Left renal cortex interstitium (tissue), 4 donors: ENCODE results near the gene SEC61A2. TPM values are rescaled to one million over a fixed set of nuclear protein-coding genes. Genes with fewer than 3 reads are reported as not detected.
A peak's percentile ranks its signal among the peaks of the same experiment; 100 is the strongest.
"Not testable (repeated sequence)": the region's sequence is repeated elsewhere in the genome, so short reads cannot be mapped to it uniquely, and the experiment has no call there.

Experiments
- DNase-seq, 4 donors: peaks; one replicate each; pipeline ENCODE4 v3.0.0-alpha.2; 2013; ENCODE audit warnings: low read depth in 4 of 4, low spot score in 2 of 4, missing footprints in 1 of 4
- polyA plus RNA-seq, 4 donors: library from polyadenylated mRNA; unstranded; fragments of 120-200 nt; gene quantifications; one replicate each; pipeline ENCODE4 v1.2.1, GENCODE V29; 2013; ENCODE audit not compliant: insufficient read length in 4 of 4

Gene SEC61A2
- polyA plus RNA-seq, result 10 to 100 TPM; 11.8 to 24.5 (median 17.9) TPM

GRCh38 chr10:12129222-12130111 is at the start of gene SEC61A2:
SEC61A2 (plus strand) TSS chr10:12129677; CDS start chr10:12129788, 111 bp downstream.
- DNase-seq, result peak; percentile 70 to 91 (median 86)

DNA sequence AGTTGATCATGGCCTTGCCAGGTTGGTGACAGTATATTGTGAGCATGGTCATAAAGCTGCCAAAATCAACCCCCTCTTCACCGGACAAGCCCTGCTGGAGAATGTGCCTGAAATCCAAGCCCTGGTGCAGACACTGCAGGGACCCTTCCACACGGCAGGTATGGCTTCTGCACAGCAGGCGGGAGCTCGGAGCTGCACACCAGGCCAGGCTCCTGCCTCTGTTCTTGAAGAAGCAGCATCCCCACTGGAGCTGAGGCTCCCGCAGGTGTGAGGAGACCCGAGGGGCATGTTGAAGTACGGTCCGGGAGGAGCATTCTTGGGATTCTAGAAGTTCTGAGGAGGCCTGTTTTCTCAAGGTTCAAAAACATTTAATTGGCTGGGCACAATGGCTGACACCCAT is 48.0 kb upstream of the SEC61A2 start:
- no peak for DNase-seq

GRCh38 chr10:12081879-12082557 is 47.5 kb upstream of the SEC61A2 start:
- no peak for DNase-seq

GRCh38 chr10:12088919-12089318 is 40.6 kb upstream of the SEC61A2 start:
- DNase-seq, result no peak

- no peak for DNase-seq
Measured at GRCh38 chr10:12091421-12091820, 38.1 kb upstream of the SEC61A2 start.

GRCh38 chr10:12097361-12097760 is 32.1 kb upstream of the SEC61A2 start:
- not testable (repeated sequence) for DNase-seq

- DNase-seq, result no peak
Measured at GRCh38 chr10:12097791-12098190, 31.7 kb upstream of the SEC61A2 start.

GRCh38 chr10:12098966-12099365 is 30.5 kb upstream of the SEC61A2 start:
- DNase-seq, result no peak

GRCh38 chr10:12103802-12104201 is 25.7 kb upstream of the SEC61A2 start:
- DNase-seq, result no peak

DNA sequence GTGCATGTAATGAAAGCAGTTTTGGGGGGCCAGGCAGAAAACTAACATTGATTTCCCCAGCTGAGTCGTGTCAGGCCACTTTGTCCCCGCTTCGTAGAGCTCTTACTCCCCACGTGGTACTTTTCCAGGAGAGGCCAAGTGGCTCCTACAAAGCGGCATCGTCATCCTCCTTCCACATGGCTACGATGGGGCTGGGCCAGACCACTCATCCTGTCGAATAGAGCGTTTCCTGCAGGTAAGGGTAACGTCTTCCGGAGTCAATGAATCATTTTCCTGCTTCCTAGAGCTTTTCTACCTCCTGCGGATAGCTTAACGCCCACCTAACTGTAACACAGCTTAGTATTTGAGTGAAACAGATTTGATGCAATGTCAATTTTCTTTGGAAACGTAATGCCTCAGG is 21.7 kb upstream of the SEC61A2 start:
- no peak for DNase-seq

DNA sequence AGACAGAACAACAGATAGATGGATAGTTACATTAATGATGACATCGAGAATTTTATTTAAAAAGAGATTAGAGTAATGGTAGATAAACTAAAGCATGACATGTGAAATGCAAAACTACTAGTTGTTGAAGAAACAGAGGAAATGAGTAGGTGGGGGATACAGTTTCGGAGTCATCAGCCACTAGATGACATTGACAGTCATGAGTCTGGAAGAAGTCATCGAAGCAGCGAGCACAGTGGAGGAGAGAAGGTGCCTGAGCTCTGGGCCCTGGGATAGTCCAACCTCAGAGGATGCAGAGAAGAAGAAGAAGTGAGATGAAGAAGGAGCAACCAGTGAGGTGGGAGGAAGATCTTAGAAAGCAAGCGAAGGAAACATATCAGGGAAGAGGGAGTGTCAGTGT is 20.2 kb upstream of the SEC61A2 start:
- DNase-seq, result no peak

DNA sequence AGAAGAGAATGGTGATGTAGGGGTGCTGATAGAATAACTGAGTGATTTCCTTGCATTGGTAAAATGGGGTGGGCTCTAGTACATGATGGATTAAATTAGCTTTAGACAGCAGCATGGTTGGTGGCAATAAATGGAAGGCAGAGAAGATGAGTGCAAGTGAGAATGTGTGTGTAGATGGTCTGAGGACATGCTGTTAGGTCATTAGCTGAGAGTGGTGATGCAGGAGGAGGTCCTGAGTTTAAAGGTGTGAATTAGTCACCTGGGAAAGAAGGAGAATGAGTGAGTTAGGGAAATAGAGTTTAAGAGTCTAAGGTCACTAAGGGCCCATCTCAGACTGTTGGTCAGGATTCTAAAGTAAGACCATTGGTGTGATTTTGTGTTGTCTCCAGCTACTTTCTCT is 17.9 kb upstream of the SEC61A2 start:
- DNase-seq, result no peak

DNA sequence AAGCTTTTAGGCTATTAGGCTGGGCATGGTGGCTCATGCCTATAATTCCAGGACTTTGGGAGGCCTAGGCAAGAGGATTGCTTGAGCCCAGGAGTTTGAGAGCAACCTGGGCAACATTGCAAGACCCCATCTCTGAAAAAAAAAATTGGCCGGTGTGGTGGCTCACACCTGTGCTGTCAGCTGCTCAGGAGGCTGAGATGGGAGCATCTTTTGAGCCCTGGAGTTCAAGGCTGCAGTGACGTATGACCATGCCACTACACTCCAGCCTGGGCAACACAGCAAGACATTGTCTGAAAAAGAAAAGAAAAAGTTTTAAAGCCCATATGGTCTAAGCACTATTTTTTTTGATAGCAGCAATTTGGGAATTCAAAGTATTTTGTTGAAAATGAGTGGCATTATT is 15.8 kb upstream of the SEC61A2 start:
- no peak for DNase-seq

GRCh38 chr10:12121673-12122072 is 7.8 kb upstream of the SEC61A2 start:
- DNase-seq, result no peak

DNA sequence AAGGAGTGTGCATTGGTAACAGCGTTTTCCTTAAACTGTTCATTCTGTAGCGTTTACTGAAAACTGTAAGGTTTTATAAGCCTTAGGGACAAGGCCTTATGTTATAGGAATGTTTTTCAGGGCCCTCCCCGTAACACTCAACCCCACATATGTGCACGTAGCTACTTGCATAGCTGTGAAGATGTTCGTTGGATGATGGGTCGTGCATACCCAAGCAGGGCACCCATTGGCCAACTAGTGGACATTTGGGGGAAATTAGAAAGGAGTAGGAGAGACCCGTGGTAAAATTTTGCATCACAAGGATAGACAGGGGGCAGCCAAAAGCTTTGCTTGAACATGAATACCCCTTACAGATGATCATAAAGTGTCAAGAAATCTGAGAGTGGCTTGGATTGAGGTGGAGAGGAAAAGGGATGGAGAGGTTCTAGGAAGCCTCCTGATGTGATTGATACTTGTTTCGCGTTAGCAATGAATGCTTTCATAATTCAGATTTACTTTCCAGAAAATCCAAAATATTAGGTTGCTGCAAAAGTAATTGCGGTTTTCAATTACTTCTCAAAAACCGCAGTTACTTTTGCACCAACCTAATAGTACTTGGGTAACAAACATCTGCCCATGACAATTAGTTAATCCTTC is 878 bp downstream of the SEC61A2 start:
- peak; percentile 30 to 50 (median 44) for DNase-seq

- no peak for DNase-seq
Measured at GRCh38 chr10:12135631-12136030, 6.2 kb downstream of the SEC61A2 start.

DNA sequence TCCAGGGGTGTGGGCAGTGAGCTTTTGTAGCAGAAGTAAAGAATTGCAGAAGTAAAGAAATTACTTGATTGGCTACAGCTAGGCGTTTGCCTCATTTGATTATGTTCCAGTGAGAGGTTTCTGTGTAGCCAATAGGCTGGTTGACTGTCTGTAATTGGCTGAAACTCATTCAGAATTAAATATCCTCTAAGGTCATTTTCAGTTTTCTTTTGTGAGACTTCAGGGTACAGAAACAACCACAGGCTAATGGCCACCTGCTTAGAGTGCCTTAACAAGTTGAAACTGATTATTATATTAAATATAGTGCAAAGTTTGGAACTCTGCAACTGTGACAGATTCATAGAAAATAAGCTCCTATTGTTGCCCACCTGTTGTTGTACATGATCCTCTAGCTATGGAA is 10.6 kb downstream of the SEC61A2 start:
- DNase-seq, result no peak

DNA sequence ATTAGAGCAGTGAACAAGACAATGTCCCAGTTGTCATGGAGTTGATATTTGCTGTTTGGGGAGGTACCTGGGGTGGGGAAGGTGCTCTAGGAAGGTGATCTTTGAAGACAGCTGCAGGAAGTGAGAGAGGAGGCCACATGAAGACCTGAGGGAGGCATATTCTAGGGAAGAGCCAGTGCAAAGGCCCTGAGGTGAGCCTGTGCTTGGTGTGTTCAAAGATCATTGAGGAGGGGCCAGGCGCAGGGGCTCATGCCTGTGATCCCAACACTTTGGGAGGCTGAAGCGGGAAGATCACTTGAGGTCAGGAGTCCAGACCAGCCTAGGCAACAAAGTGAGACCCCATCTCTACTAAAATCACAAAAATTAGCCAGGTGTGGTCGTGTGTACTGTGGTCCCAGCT is 15.1 kb downstream of the SEC61A2 start:
- DNase-seq, result no peak

- no peak for DNase-seq
Measured at GRCh38 chr10:12150163-12150562, 20.7 kb downstream of the SEC61A2 start.

DNA sequence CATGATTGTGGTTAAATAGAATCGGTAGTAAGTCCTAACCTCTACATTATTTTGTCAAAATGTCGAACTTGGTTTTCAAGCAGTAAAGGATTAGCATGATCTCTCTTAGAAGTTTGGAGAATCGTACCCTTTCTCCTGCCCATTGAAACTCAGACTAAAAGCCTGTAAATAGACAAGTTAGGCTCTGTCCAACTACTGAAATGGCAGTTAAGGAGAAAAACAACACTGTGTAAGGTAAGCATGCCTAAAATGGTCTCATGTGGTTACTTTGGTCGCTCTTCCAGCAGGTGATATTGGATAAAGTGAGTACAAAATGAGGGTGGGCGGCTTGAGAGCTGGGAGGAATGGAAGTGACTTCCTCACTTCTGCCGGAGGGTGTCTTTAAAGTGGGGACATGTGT is 25.0 kb downstream of the SEC61A2 start:
- no peak for DNase-seq

DNA sequence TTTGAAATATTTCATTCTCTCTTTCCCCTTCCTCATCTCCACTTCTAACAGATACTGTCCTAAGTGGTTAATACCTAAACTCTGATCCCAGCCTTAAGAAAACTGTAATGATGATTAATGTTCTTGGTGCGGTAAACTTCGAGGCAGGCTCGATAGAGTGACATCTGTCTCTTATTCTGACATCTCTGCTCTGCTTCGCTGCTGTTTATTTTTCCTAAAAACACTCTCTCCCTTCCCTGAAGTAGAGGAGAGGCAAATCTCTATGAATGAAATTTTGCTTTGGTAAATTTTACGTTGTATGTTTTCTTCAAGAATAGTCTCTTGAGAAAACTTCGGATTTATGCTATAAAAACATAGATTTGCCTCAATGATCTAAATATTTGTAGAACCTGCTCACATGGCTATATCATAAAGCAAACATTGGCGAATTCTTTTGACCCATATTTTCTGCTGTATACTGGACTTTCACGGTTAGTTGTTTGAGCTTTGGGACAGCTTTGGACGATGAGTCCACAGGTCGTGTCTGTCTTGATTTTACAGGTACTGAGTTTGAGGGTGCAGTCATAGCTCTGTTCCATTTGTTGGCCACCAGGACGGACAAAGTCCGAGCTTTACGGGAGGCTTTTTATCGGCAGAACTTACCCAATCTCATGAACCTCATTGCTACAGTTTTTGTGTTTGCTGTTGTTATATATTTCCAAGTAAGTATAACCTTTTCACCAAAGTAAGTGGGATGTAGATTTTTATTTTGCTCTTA is 27.1 kb downstream of the SEC61A2 start:
- DNase-seq, result no peak
